Urinary bladder (tissue), 4 donors: Measurements from ENCODE around the gene LRRN1. TPM values are rescaled to one million over a fixed set of nuclear protein-coding genes. Genes with fewer than 3 reads are reported as not detected.
"Not testable (repeated sequence)": the region's sequence is repeated elsewhere in the genome, so short reads cannot be mapped to it uniquely, and the experiment has no call there.

ENCODE experiments used
- DNase-seq: peaks from one replicate; pipeline ENCODE4 v3.0.0-alpha.2; 2015; ENCODE audit errors: extremely low spot score
- H3K27ac ChIP-seq: one replicate; pipeline ENCODE4 v1.5.1; 2013; ENCODE audit warnings: low read depth, mild to moderate bottlenecking, moderate library complexity
- H3K36me3 ChIP-seq: one replicate; pipeline ENCODE4 v1.6.1; 2013; ENCODE audit warnings: mild to moderate bottlenecking, moderate library complexity; ENCODE audit not compliant: insufficient read depth
- H3K4me1 ChIP-seq: one replicate; pipeline ENCODE4 v1.6.1; 2013; ENCODE audit warnings: mild to moderate bottlenecking, moderate library complexity; ENCODE audit not compliant: insufficient read depth
- H3K4me3 ChIP-seq: one replicate; pipeline ENCODE4 v1.5.1; 2013; ENCODE audit warnings: low read depth, low read length
- WGBS: extraction: QIAGEN DNeasy Blood & Tissue Kit; methylation state at CpG from one replicate; pipeline ENCODE4 v1.1.7; 2013; 5-methylcytosine and 5-hydroxymethylcytosine counted together
- polyA plus RNA-seq: library from polyadenylated mRNA; stranded (reverse); fragments of 200-250 nt; gene quantifications from one replicate; pipeline ENCODE4 v1.2.3, GENCODE V29; 2013
- total RNA-seq: library from RNA; depleted of rRNA; stranded (reverse); fragments of >200 nt; gene quantifications from one replicate; pipeline ENCODE4 v1.2.3, GENCODE V29; 2014
- donor health status: healthy with polysubstance abuse.
- donor health status: healthy.

LRRN1 gene
- total and polyA plus RNA-seq, 2 donors: 0.87 to 18.2 TPM

GRCh38 chr3:3881050-3881449, 81.8 kb downstream of the LRRN1 start:
- Histone ChIP-seq H3K36me3 (no peaks in the 10 kb centered on the region), H3K27ac (no peak overlapping the region), H3K4me3 (no peak overlapping the region), H3K4me1 (no peaks in the 10 kb centered on the region)
- DNase-seq: no peak
- whole genome bisulfite sequencing: 85% methylated on average over 7 of the region's 7 CpGs

DNA sequence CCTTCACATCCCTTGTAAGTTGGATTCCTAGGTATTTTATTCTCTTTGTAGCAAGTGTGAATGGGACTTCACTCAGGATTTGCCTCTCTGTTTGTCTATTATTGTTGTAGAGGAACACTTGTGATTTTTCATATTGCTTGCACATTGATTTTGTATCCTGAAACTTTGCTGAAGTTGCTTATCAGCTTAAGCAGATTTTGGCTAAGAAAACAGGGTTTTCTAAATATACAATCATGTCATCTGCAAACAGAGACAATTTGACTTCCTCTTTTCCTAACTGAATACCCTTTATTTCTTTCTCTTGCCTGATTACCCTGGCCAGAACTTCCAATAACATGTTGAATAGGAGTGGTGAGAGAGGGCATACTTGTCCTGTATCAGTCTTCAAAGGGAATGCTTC, 88.1 kb downstream of the LRRN1 start:
- not testable (repeated sequence) for H3K4me1 ChIP-seq, H3K27ac ChIP-seq, H3K36me3 ChIP-seq, H3K4me3 ChIP-seq, DNase-seq

DNA sequence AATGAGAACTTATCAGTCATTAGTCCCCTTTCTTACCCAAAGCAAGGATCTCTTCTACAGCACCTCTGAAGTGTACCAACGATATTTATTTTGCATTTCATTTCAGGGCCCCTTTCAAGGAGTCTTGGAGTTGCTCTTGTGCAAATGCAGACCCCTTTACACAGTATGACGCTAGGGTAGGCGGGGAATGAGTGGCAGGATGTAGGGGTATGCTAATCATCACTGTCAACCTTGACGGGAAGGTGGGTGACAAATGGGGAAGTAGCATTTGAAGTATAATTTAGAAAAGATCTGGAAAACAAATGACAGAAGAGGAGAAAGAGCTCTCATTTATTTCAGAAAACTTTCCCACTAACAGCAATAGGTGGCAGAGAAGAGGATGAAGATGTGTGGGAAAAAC, 94.4 kb downstream of the LRRN1 start:
- 56% methylated on average over 4 of the region's 4 CpGs for WGBS
- H3K36me3 ChIP-seq: no peaks in the 10 kb centered on the region
- H3K27ac ChIP-seq: no peak overlapping the region
- DNase-seq: no peak
- H3K4me1 ChIP-seq: no peaks in the 10 kb centered on the region
- no peak overlapping the region for H3K4me3 ChIP-seq
